ENCODE data around the gene KRABD2.
A peak's percentile ranks its signal among the peaks of the same experiment; 100 is the strongest.
"Not testable (repeated sequence)": the region's sequence is repeated elsewhere in the genome, so short reads cannot be mapped to it uniquely, and the experiment has no call there.

Gene KRABD2

GRCh38 chr17:8398980-8399379 is 22.5 kb upstream of the KRABD2 start:
- Histone ChIP-seq H3K4me1 (ENCODE audit: low read length) (no peaks in the 10 kb centered on the region), H3K4me2 (ENCODE audit: low read depth, low read length) (no peak overlapping the region), H3K9ac (ENCODE audit: low read length) (no peak overlapping the region), H3K27ac (ENCODE audit: low read length) (no peak overlapping the region), H4K20me1 (ENCODE audit: insufficient read depth, low read length) (no peaks in the 10 kb centered on the region), H3K79me2 (ENCODE audit: low read length) (no peaks in the 10 kb centered on the region), H3K9me2 (replicated peaks; ENCODE audit: insufficient read depth, low read length) (no peaks in the 10 kb centered on the region), H3F3A (ENCODE audit: insufficient read depth, low read length) (no peaks in the 10 kb centered on the region), H3K36me3 (replicated peaks; ENCODE audit: insufficient read depth, low read length) (no peaks in the 10 kb centered on the region), H3K4me3 (ENCODE audit: low read length) (no peak overlapping the region), H3K27me3 (replicated peaks; ENCODE audit: insufficient read depth, low read length) (peaks cover 30% of the 10 kb centered on the region), H3K9me3 (replicated peaks; ENCODE audit: insufficient read depth, low read length) (no peaks in the 10 kb centered on the region), H2AFZ (ENCODE audit: low read length) (no peak overlapping the region)
- TF ChIP-seq EZH2phosphoT487 (IDR thresholded peaks at IDR 0.05; ENCODE audit: low read length) (no peak), EZH2 (optimal IDR thresholded peaks at IDR 0.05; ENCODE audit: low read depth, low read length) (no peak)
- TF ChIP-seq, protein P1, sequence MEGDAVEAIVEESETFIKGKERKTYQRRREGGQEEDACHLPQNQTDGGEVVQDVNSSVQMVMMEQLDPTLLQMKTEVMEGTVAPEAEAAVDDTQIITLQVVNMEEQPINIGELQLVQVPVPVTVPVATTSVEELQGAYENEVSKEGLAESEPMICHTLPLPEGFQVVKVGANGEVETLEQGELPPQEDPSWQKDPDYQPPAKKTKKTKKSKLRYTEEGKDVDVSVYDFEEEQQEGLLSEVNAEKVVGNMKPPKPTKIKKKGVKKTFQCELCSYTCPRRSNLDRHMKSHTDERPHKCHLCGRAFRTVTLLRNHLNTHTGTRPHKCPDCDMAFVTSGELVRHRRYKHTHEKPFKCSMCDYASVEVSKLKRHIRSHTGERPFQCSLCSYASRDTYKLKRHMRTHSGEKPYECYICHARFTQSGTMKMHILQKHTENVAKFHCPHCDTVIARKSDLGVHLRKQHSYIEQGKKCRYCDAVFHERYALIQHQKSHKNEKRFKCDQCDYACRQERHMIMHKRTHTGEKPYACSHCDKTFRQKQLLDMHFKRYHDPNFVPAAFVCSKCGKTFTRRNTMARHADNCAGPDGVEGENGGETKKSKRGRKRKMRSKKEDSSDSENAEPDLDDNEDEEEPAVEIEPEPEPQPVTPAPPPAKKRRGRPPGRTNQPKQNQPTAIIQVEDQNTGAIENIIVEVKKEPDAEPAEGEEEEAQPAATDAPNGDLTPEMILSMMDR (IDR thresholded peaks at IDR 0.05; ENCODE audit: low read length): no peak
- no peak for DNase-seq

- no peaks in the 10 kb centered on the region for H3F3A ChIP-seq (ENCODE audit: insufficient read depth, low read length)
- no peaks in the 10 kb centered on the region for H4K20me1 ChIP-seq (ENCODE audit: insufficient read depth, low read length)
- no peaks in the 10 kb centered on the region for H3K36me3 ChIP-seq (replicated peaks; ENCODE audit: insufficient read depth, low read length)
- H3K4me1 ChIP-seq (ENCODE audit: low read length): 0 out of 2 replicates have a peak, but pooled peaks cover 7% of the 10 kb centered on the region
- TF ChIP-seq, protein P1 (IDR thresholded peaks at IDR 0.05; ENCODE audit: low read length): no peak
- no peak for TF ChIP-seq EZH2phosphoT487 (IDR thresholded peaks at IDR 0.05; ENCODE audit: low read length)
- no peak for TF ChIP-seq EZH2 (optimal IDR thresholded peaks at IDR 0.05; ENCODE audit: low read depth, low read length)
- no peak within 1 kb of the TSS for H3K9ac ChIP-seq (ENCODE audit: low read length)
- H2AFZ ChIP-seq (ENCODE audit: low read length): no peak within 1 kb of the TSS
- H3K4me2 ChIP-seq (ENCODE audit: low read depth, low read length): no peak within 1 kb of the TSS
- H3K9me2 ChIP-seq (replicated peaks; ENCODE audit: insufficient read depth, low read length): no peaks in the 10 kb centered on the region
- H3K9me3 ChIP-seq (replicated peaks; ENCODE audit: insufficient read depth, low read length): no peaks in the 10 kb centered on the region
- no peak within 1 kb of the TSS for H3K27ac ChIP-seq (ENCODE audit: low read length)
- H3K79me2 ChIP-seq (ENCODE audit: low read length): no peaks in the 10 kb centered on the region
- H3K4me3 ChIP-seq (ENCODE audit: low read length): no peak within 1 kb of the TSS
- H3K27me3 ChIP-seq (replicated peaks; ENCODE audit: insufficient read depth, low read length): peaks cover 30% of the 10 kb centered on the region
- DNase-seq: no peak
These were observed 21.1 kb upstream of the KRABD2 start, which contains the start of gene RNF222 for GRCh38 chr17:8397636-8398035. Gene RNF222, minus strand, starts transcription at chr17:8397827. Its CDS starts 4,366 bp downstream, at chr17:8393461.

GRCh38 chr17:8394497-8394896 is 18.0 kb upstream of the KRABD2 start:
- not testable (repeated sequence) for H4K20me1 ChIP-seq (ENCODE audit: insufficient read depth, low read length)
- H3K27me3 ChIP-seq (replicated peaks; ENCODE audit: insufficient read depth, low read length): peaks cover 23% of the 10 kb centered on the region

GRCh38 chr17:8393470-8394231 is 17.1 kb upstream of the KRABD2 start:
- Histone ChIP-seq H3K9me3 (replicated peaks; ENCODE audit: insufficient read depth, low read length) (no peaks in the 10 kb centered on the region), H3K36me3 (replicated peaks; ENCODE audit: insufficient read depth, low read length) (no peaks in the 10 kb centered on the region), H3K9me2 (replicated peaks; ENCODE audit: insufficient read depth, low read length) (no peaks in the 10 kb centered on the region), H3F3A (ENCODE audit: insufficient read depth, low read length) (no peaks in the 10 kb centered on the region), H3K27me3 (replicated peaks; ENCODE audit: insufficient read depth, low read length) (peaks cover 23% of the 10 kb centered on the region), H3K4me2 (ENCODE audit: low read depth, low read length) (no peak overlapping the region), H4K20me1 (ENCODE audit: insufficient read depth, low read length) (no peaks in the 10 kb centered on the region), H3K79me2 (ENCODE audit: low read length) (no peaks in the 10 kb centered on the region), H3K27ac (ENCODE audit: low read length) (no peak overlapping the region), H3K4me3 (ENCODE audit: low read length) (no peak overlapping the region), H3K9ac (ENCODE audit: low read length) (no peak overlapping the region), H2AFZ (ENCODE audit: low read length) (peak overlapping the region; percentile 30; the same call in 1 of the 2 replicates), H3K4me1 (ENCODE audit: low read length) (0 out of 2 replicates have a peak, but pooled peaks cover 7% of the 10 kb centered on the region)
- DNase-seq: peak; percentile 41
- TF ChIP-seq EZH2phosphoT487 (IDR thresholded peaks at IDR 0.05; ENCODE audit: low read length) (no peak), EZH2 (optimal IDR thresholded peaks at IDR 0.05; ENCODE audit: low read depth, low read length) (no peak)
- TF ChIP-seq, protein P1 (IDR thresholded peaks at IDR 0.05; ENCODE audit: low read length): no peak

More at GRCh38 chr17:8394497-8394896, 18.0 kb upstream of the KRABD2 start:
- not testable (repeated sequence) for H3K9me2 ChIP-seq (replicated peaks; ENCODE audit: insufficient read depth, low read length); H3K4me1 ChIP-seq (ENCODE audit: low read length); H3K4me2 ChIP-seq (ENCODE audit: low read depth, low read length); H3F3A ChIP-seq (ENCODE audit: insufficient read depth, low read length); H2AFZ ChIP-seq (ENCODE audit: low read length); H3K9me3 ChIP-seq (replicated peaks; ENCODE audit: insufficient read depth, low read length); H3K27ac ChIP-seq (ENCODE audit: low read length); DNase-seq; H3K36me3 ChIP-seq (replicated peaks; ENCODE audit: insufficient read depth, low read length); H3K9ac ChIP-seq (ENCODE audit: low read length); H3K4me3 ChIP-seq (ENCODE audit: low read length); H3K79me2 ChIP-seq (ENCODE audit: low read length)
